A549 (cell line): Measurements from ENCODE around the gene PRPSAP2. TPM values are rescaled to one million over a fixed set of nuclear protein-coding genes. Genes with fewer than 3 reads are reported as not detected.
A peak's percentile ranks its signal among the peaks of the same experiment; 100 is the strongest.

Source experiments
- ATAC-seq, 2 experiments: fragments of 200-7000 bp in 1 of 2; fragments of >200 bp in 1 of 2; cut with Nextera tagmentation in 1 of 2; cut with Tn5 transposase in 1 of 2; 3 replicates each; pipeline versions ENCODE4 v1.8.0 to v1.9.1; 2018 to 2020; ENCODE audit warnings: mild to moderate bottlenecking in 1 of 2, moderate library complexity in 1 of 2
- CTCF ChIA-PET: fragments of 300-600 bp; sonication (Branson Sonifier 250); formaldehyde crosslinking; extraction: SDS; loops from one replicate; lab custom pipeline; 2021; ENCODE audit warnings: antibody characterized with exemption, inconsistent platforms; lab: Yijun Ruan, JAX
- POLR2A ChIA-PET: fragments of 350-600 bp; formaldehyde crosslinking; extraction: SDS; loops from one replicate; lab custom pipeline; 2021; ENCODE audit warnings: antibody characterized with exemption, inconsistent platforms; lab: Yijun Ruan, JAX
- DNase-seq, 2 experiments: peaks; one replicate each; pipeline versions ENCODE4 v3.0.0 to v3.0.0-alpha.2; 2011 to 2016; ENCODE audit warnings: low read depth in 1 of 2, low spot score in 1 of 2
- FAIRE-seq: peaks from 2 replicates; lab custom pipeline; 2011; peaks lifted over from hg19 to GRCh38; lab: Jason Lieb, UNC
- H3K27ac ChIP-seq, 2 experiments: fragments of >200 bp; sonication (Bioruptor Twin); formaldehyde crosslinking; 3 replicates each; pipeline ENCODE4 v1.5.1; 2016 to 2017
- H3K4me1 ChIP-seq: fragments of >200 bp; sonication (Bioruptor Twin); formaldehyde crosslinking; 3 replicates; pipeline ENCODE4 v1.6.1; 2016
- H3K4me2 ChIP-seq: fragments of >200 bp; sonication (Bioruptor Twin); formaldehyde crosslinking; 3 replicates; pipeline ENCODE4 v1.6.1; 2016
- H3K4me3 ChIP-seq: fragments of >200 bp; sonication (Bioruptor Twin); formaldehyde crosslinking; 3 replicates; pipeline ENCODE4 v1.5.1; 2016
- H3K9me3 ChIP-seq: fragments of >200 bp; sonication (Bioruptor Twin); formaldehyde crosslinking; 3 replicates; pipeline ENCODE4 v1.6.1; 2016
- BHLHE40 ChIP-seq: IDR thresholded peaks from 2 replicates; pipeline ENCODE4 v1.6.1; 2012; ENCODE audit warnings: low read depth, low read length, inconsistent platforms
- CBX2 ChIP-seq: fragments of 200-600 bp; sonication (generic); IDR thresholded peaks from 2 replicates; pipeline ENCODE4 v1.6.1; 2016; ENCODE audit warnings: low read depth, mild to moderate bottlenecking, borderline replicate concordance
- CBX8 ChIP-seq: fragments of 200-600 bp; sonication (generic); IDR thresholded peaks from 2 replicates; pipeline ENCODE4 v1.6.1; 2016
- CEBPB ChIP-seq, 2 experiments: fragments of >200 bp in 1 of 2; sonication (Bioruptor Twin) in 1 of 2; formaldehyde crosslinking in 1 of 2; IDR thresholded peaks; 2 replicates each; pipeline ENCODE4 v1.6.1; 2012 to 2016
- CHD4 ChIP-seq: fragments of 200-600 bp; sonication (generic); IDR thresholded peaks from 2 replicates; pipeline ENCODE4 v1.6.1; 2016; ENCODE audit warnings: antibody characterized with exemption, mild to moderate bottlenecking, borderline replicate concordance
- EHF ChIP-seq: fragments of 250-450 bp; sonication (Bioruptor Pico); IDR thresholded peaks from 2 replicates; pipeline ENCODE4 v1.5.0; 2020; ENCODE audit warnings: mild to moderate bottlenecking
- EHMT2 ChIP-seq: fragments of 200-600 bp; sonication (generic); IDR thresholded peaks from 2 replicates; pipeline ENCODE4 v1.6.1; 2016; ENCODE audit warnings: antibody characterized with exemption, low read depth, mild to moderate bottlenecking, moderate library complexity
- ESRRA ChIP-seq: fragments of 150-350 bp; IDR thresholded peaks from 2 replicates; pipeline ENCODE4 v1.6.1; 2014; ENCODE audit warnings: mild to moderate bottlenecking, low read length, borderline replicate concordance
- FOSB ChIP-seq: fragments of 250-450 bp; sonication (Bioruptor Pico); IDR thresholded peaks from 2 replicates; pipeline ENCODE4 v1.5.0; 2020; ENCODE audit warnings: mild to moderate bottlenecking, moderate library complexity
- FOXS1 ChIP-seq: fragments of 250-450 bp; sonication (Bioruptor Pico); IDR thresholded peaks from 2 replicates; pipeline ENCODE4 v1.5.0; 2020; ENCODE audit warnings: mild to moderate bottlenecking, moderate library complexity
- GATA3 ChIP-seq: IDR thresholded peaks from 2 replicates; pipeline ENCODE4 v1.6.1; 2012; ENCODE audit warnings: borderline replicate concordance
- HDAC2 ChIP-seq: fragments of 200-600 bp; sonication (generic); IDR thresholded peaks from 2 replicates; pipeline ENCODE4 v1.6.1; 2016
- HEYL ChIP-seq: fragments of 250-450 bp; sonication (Bioruptor Pico); IDR thresholded peaks from 2 replicates; pipeline ENCODE4 v1.8.0; 2021; ENCODE audit warnings: mild to moderate bottlenecking, moderate library complexity
- HOXA7 ChIP-seq: fragments of 250-450 bp; sonication (Bioruptor Pico); IDR thresholded peaks from 2 replicates; pipeline ENCODE4 v1.5.0; 2020; ENCODE audit warnings: mild to moderate bottlenecking, moderate library complexity
- HOXB5 ChIP-seq: fragments of 250-450 bp; sonication (Bioruptor Pico); IDR thresholded peaks from 2 replicates; pipeline ENCODE4 v1.5.0; 2020; ENCODE audit warnings: mild to moderate bottlenecking, moderate library complexity
- JUN ChIP-seq, 2 experiments: fragments of >200 bp; sonication (Bioruptor Twin); formaldehyde crosslinking; IDR thresholded peaks; 2 replicates in 1 of 2; 3 replicates in 1 of 2; pipeline ENCODE4 v1.6.1; 2016 to 2017
- JUNB ChIP-seq: fragments of >200 bp; sonication (Bioruptor Twin); formaldehyde crosslinking; IDR thresholded peaks from 2 replicates; pipeline ENCODE4 v1.6.1; 2016
- KDM5A ChIP-seq: fragments of 200-600 bp; sonication (generic); IDR thresholded peaks from 2 replicates; pipeline ENCODE4 v1.6.1; 2016; ENCODE audit warnings: antibody characterized with exemption, mild to moderate bottlenecking
- MAZ ChIP-seq: fragments of 150-350 bp; IDR thresholded peaks from 2 replicates; pipeline ENCODE4 v1.6.1; 2014; ENCODE audit warnings: antibody characterized with exemption, low read depth, low read length, borderline replicate concordance
- MYC ChIP-seq: IDR thresholded peaks from 2 replicates; pipeline ENCODE4 v1.6.1; 2012; ENCODE audit warnings: mild to moderate bottlenecking, inconsistent platforms, low read length, improper control_type of control experiment, borderline replicate concordance
- NFE2L2 ChIP-seq: fragments of 150-350 bp; conservative IDR thresholded peaks from 2 replicates; pipeline ENCODE4 v1.6.1; 2014; ENCODE audit warnings: low read length
- PHF8 ChIP-seq: fragments of 200-600 bp; sonication (generic); IDR thresholded peaks from 2 replicates; pipeline ENCODE4 v1.6.1; 2016; ENCODE audit warnings: low read depth, mild to moderate bottlenecking, antibody characterized with exemption, moderate library complexity, borderline replicate concordance
- POLR2A ChIP-seq: IDR thresholded peaks from 2 replicates; pipeline ENCODE4 v1.6.1; 2012; ENCODE audit warnings: mild to moderate bottlenecking, low read length
- POLR2AphosphoS2 ChIP-seq: conservative IDR thresholded peaks from 2 replicates; pipeline ENCODE4 v1.6.1; 2012; ENCODE audit warnings: low read length, improper control_type of control experiment, inconsistent platforms
- RAD21 ChIP-seq, 2 experiments: fragments of >200 bp in 1 of 2; sonication (Bioruptor Twin) in 1 of 2; formaldehyde crosslinking in 1 of 2; IDR thresholded peaks in 1 of 2; conservative IDR thresholded peaks in 1 of 2; 2 replicates in 1 of 2; 3 replicates in 1 of 2; pipeline ENCODE4 v1.6.1; 2012 to 2018; ENCODE audit warnings: inconsistent platforms in 1 of 2
- RARB ChIP-seq: fragments of 250-450 bp; sonication (Bioruptor Pico); IDR thresholded peaks from 2 replicates; pipeline ENCODE4 v1.8.0; 2021; ENCODE audit warnings: mild to moderate bottlenecking, moderate library complexity
- RFX5 ChIP-seq: fragments of 450-650 bp; IDR thresholded peaks from 2 replicates; pipeline ENCODE4 v1.7.1; 2014; ENCODE audit warnings: antibody characterized with exemption, mild to moderate bottlenecking, moderate library complexity
- ZFP36 ChIP-seq: fragments of 450-650 bp; IDR thresholded peaks from 2 replicates; pipeline ENCODE4 v1.6.1; 2014; ENCODE audit warnings: borderline replicate concordance; ENCODE audit not compliant: partially characterized antibody
- ZNF302 ChIP-seq: fragments of 250-450 bp; sonication (Bioruptor Pico); IDR thresholded peaks from 2 replicates; pipeline ENCODE4 v1.9.0; 2021; ENCODE audit warnings: inconsistent platforms, mild to moderate bottlenecking, moderate library complexity
- WGBS: methylation state at CpG from one replicate; pipeline ENCODE4 v1.1.6; 2017; ENCODE audit errors: missing lambda C conversion rate; 5-methylcytosine and 5-hydroxymethylcytosine counted together
- polyA plus RNA-seq, 4 experiments: library from polyadenylated mRNA; depleted of rRNA in 3 of 4; stranded (reverse); fragments of >200 nt; fragmentation: RNase III in 1 of 4; extraction: RNeasy Plus Mini Kit Qiagen cat#74134 plus additional on column Dnase treatment in 1 of 4; gene quantifications; 2 replicates in 3 of 4; 3 replicates in 1 of 4; pipeline ENCODE4 v1.2.3, GENCODE V29; 2011 to 2017
- TF ChIP-seq, protein P1 (sequence below): fragments of >200 bp; sonication (Bioruptor Twin); formaldehyde crosslinking; IDR thresholded peaks from 2 replicates; pipeline ENCODE4 v1.6.1; 2016
- TF ChIP-seq, protein P2 (sequence below): IDR thresholded peaks from 2 replicates; pipeline ENCODE4 v1.6.1; 2012; ENCODE audit warnings: low read depth, borderline replicate concordance
- TF ChIP-seq, protein P3 (sequence below): fragments of 150-350 bp; IDR thresholded peaks from 2 replicates; pipeline ENCODE4 v1.6.1; 2014; ENCODE audit warnings: low read depth, mild to moderate bottlenecking, low read length
- TF ChIP-seq, protein P4 (sequence below): fragments of 450-650 bp; IDR thresholded peaks from 2 replicates; pipeline ENCODE4 v1.6.1; 2014; ENCODE audit warnings: antibody characterized with exemption
- TF ChIP-seq, protein P5 (sequence below): fragments of >200 bp; sonication (Bioruptor Twin); formaldehyde crosslinking; IDR thresholded peaks from 3 replicates; pipeline ENCODE4 v1.6.1; 2016
- TF ChIP-seq, protein P6 (sequence below): fragments of >200 bp; sonication (Bioruptor Twin); formaldehyde crosslinking; IDR thresholded peaks from 3 replicates; pipeline ENCODE4 v1.5.1; 2016

The PRPSAP2 gene
- polyA plus RNA-seq, 2 of the 4 experiments (the other 2 are of a cell fraction), result 53.3 to 82.1 TPM

DNA sequence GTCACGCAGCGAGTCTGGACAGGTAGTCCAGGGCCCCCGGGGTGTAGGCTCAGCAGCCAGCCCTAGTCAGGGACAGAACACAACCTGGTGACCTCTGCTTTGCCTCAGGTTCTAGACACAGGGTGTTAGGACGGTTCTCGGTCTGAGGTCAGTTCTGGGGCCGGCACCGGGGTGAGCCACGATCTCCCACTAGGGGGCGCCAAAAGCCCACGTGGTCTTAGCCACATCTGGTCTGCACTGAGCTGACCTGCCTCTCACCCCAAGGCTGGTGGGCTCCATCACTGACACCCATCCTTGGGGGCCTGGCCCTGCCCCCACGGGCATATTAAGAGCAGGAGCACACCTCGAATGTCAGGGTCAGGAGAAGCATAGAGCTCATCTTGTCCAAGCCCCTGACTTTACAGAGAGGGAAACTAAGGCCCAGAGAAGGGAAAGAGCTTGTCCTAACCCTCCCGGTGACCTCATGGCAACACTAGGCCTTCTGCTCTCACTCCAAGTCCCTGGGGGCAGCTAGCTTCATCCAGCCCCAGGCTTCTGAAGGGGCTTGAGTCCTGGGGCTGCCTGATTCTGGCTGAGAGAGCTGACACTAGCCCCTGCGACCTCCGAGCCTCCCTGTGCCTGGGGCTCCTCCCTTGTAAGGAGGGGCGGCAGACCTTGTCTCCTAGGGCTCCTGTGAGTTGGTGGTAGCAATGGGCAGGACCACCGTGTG lies 103.0 kb downstream of the PRPSAP2 start:
- Histone ChIP-seq H3K4me1 (peaks cover 34% of the 10 kb centered on the region), H3K4me2 (peak overlapping the region; percentile 27; the same call in 2 of the 3 replicates), H3K27ac (peak overlapping the region; percentile 65 to 86), H3K4me3 (no peak overlapping the region), H3K9me3 (no peaks in the 10 kb centered on the region)
- peak; percentile 72 to 92 for ATAC-seq
- 30% methylated on average over 17 of the region's 17 CpGs for WGBS
- ChIA-PET CTCF (interaction anchor here (0.6 to 8.8 kb wide), 44 partner anchors 8 to 335 kb away, joined by 3 to 215 read pairs (median 8); partner anchors contain the start of genes FAM83G and SLC5A10), POLR2A (interaction anchor here (0.6 to 1.0 kb wide), 3 partner anchors 44 to 104 kb away, joined by 3 to 4 read pairs (median 3); partner anchors contain the start of gene FAM83G)
- peak; percentile 32 for FAIRE-seq
- DNase-seq, result peak; percentile 77 to 90
- TF ChIP-seq MYC (peak; percentile 81; the same call in 1 of the 2 replicates), ZNF302 (CRISPR knock-in tag) (no peak), POLR2AphosphoS2 (no peak), BHLHE40 (no peak), CBX2 (no peak), FOXS1 (CRISPR knock-in tag) (no peak), HOXA7 (CRISPR knock-in tag) (no peak), JUNB (no peak), KDM5A (no peak), EHF (no peak), MAZ (no peak), FOSB (no peak), HEYL (CRISPR knock-in tag) (no peak), ZFP36 (no peak), RARB (no peak), PHF8 (no peak), GATA3 (no peak), CBX8 (no peak), HOXB5 (CRISPR knock-in tag) (no peak), HDAC2 (no peak), ESRRA (no peak), JUN (IDR thresholded peaks at IDR 0.05) (no peak), RFX5 (no peak), RAD21 (conservative IDR thresholded peaks at IDR 0.05 in 1 of 2, IDR thresholded peaks at IDR 0.05 in 1 of 2) (peak; percentile 99), NFE2L2 (no peak), CHD4 (no peak), POLR2A (no peak), EHMT2 (no peak), CEBPB (IDR thresholded peaks at IDR 0.05) (no peak)
- TF ChIP-seq, protein P1, sequence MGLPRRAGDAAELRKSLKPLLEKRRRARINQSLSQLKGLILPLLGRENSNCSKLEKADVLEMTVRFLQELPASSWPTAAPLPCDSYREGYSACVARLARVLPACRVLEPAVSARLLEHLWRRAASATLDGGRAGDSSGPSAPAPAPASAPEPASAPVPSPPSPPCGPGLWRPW, result no peak
- TF ChIP-seq, protein P2, sequence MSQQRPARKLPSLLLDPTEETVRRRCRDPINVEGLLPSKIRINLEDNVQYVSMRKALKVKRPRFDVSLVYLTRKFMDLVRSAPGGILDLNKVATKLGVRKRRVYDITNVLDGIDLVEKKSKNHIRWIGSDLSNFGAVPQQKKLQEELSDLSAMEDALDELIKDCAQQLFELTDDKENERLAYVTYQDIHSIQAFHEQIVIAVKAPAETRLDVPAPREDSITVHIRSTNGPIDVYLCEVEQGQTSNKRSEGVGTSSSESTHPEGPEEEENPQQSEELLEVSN, result no peak
- TF ChIP-seq, protein P3, sequence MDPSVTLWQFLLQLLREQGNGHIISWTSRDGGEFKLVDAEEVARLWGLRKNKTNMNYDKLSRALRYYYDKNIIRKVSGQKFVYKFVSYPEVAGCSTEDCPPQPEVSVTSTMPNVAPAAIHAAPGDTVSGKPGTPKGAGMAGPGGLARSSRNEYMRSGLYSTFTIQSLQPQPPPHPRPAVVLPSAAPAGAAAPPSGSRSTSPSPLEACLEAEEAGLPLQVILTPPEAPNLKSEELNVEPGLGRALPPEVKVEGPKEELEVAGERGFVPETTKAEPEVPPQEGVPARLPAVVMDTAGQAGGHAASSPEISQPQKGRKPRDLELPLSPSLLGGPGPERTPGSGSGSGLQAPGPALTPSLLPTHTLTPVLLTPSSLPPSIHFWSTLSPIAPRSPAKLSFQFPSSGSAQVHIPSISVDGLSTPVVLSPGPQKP, result no peak
- TF ChIP-seq, protein P4, sequence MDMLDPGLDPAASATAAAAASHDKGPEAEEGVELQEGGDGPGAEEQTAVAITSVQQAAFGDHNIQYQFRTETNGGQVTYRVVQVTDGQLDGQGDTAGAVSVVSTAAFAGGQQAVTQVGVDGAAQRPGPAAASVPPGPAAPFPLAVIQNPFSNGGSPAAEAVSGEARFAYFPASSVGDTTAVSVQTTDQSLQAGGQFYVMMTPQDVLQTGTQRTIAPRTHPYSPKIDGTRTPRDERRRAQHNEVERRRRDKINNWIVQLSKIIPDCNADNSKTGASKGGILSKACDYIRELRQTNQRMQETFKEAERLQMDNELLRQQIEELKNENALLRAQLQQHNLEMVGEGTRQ, result peak; percentile 67
- TF ChIP-seq, protein P5, sequence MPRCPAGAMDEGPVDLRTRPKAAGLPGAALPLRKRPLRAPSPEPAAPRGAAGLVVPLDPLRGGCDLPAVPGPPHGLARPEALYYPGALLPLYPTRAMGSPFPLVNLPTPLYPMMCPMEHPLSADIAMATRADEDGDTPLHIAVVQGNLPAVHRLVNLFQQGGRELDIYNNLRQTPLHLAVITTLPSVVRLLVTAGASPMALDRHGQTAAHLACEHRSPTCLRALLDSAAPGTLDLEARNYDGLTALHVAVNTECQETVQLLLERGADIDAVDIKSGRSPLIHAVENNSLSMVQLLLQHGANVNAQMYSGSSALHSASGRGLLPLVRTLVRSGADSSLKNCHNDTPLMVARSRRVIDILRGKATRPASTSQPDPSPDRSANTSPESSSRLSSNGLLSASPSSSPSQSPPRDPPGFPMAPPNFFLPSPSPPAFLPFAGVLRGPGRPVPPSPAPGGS, result no peak
- TF ChIP-seq, protein P6, sequence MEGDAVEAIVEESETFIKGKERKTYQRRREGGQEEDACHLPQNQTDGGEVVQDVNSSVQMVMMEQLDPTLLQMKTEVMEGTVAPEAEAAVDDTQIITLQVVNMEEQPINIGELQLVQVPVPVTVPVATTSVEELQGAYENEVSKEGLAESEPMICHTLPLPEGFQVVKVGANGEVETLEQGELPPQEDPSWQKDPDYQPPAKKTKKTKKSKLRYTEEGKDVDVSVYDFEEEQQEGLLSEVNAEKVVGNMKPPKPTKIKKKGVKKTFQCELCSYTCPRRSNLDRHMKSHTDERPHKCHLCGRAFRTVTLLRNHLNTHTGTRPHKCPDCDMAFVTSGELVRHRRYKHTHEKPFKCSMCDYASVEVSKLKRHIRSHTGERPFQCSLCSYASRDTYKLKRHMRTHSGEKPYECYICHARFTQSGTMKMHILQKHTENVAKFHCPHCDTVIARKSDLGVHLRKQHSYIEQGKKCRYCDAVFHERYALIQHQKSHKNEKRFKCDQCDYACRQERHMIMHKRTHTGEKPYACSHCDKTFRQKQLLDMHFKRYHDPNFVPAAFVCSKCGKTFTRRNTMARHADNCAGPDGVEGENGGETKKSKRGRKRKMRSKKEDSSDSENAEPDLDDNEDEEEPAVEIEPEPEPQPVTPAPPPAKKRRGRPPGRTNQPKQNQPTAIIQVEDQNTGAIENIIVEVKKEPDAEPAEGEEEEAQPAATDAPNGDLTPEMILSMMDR, result peak; percentile 98
